HG02938 (cell line): Measurements from ENCODE around the gene RALGPS1.

ENCODE experiments used
- ATAC-seq: cut with Tn5 transposase; IDR thresholded peaks from one replicate; pipeline ENCODE4 v1.9.1; 2021; ENCODE audit warnings: mild to moderate bottlenecking, moderate library complexity; ENCODE audit not compliant: unreplicated experiment

The RALGPS1 gene

DNA sequence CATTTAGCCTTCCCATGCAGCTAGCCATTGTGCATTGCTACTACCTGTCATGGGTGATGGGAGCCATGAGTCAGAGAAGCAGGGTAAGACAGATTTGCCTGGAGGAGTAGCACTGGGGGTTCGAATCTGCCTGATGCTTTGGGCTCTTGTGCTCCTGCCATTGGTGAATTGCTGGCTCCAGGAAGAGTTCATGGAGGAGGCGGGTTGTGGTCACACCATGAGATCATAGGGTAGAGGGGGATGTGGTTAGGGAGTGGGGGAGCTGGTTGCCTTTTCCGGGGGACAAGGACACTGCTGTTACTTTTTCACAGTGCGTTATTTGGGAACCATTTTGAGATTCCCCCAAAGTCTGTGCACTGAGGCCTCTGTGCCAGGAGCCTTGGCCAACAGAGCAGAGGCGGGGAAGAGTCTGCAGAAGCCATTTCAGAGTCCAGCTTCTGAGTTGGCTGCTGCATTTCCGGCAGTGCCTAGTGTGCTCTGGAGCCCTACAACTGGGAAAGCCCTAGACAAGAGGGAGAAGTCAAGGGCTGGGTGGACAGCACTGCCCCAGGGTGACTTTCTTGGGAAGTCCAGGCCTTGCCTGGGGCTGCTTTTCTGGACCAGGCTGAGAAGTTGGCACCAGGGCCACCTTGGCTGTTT lies 201.6 kb downstream of the RALGPS1 start:
- no peak for ATAC-seq

GRCh38 chr9:127116957-127117356 lies 202.4 kb downstream of the RALGPS1 start:
- ATAC-seq, result no peak

DNA sequence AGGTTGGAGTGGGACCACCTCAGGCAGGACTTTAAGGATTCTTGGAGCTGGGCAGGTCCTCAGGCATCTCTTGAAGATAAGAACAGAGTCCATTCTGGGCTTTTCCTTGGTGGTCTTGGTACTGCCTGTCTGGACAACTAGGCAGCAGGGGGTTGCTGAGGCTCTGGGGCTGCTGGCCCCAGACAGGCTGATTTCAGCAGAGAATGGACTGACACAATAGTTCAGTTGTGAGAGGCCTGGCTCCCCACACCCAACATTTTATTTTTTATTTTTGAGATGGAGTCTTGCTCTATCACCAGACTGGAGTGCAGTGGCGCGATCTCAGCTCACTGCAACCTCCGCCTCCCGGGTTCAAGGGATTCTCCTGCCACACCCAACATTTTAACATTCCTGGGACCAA lies 203.2 kb downstream of the RALGPS1 start:
- no peak for ATAC-seq

DNA sequence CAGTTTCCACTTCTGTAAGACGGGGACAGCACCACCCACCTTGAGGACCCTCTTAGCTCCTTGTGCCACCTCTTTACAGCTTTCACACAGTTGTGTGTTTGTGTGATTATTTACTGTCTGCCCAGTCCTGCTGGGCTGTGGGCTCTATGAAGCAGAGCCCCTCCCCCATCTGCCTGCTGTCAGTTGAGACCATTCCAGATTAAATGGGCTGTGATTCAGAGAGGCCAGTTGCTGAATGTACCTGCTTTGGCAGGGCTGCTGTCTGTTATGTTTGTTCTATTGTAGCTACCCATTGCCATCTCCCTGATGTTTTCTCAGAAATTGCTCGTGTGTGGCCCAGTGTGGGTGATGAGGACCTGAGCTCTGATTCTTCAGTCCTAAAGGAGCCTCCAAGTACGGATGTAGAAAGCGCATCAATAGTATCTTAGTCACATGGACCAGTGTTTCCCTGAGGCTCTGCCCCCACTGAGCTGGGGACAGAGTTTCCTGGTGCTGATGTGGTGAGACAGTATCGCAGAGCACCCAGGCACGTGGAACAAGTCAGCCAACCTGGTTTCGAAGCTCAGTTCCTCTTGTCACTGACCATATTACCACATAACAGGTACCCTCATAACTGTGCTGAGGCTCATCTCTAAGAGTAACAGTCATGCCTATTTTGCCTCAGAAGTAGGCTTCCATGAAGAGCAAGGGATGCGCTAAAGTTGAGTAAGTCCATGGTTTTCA lies 204.2 kb downstream of the RALGPS1 start:
- peak; percentile 70 for ATAC-seq

GRCh38 chr9:127119320-127119709 lies 204.7 kb downstream of the RALGPS1 start:
- no peak for ATAC-seq

GRCh38 chr9:127121628-127122175 lies 207.1 kb downstream of the RALGPS1 start:
- ATAC-seq, result no peak

GRCh38 chr9:127122176-127123063 lies 207.8 kb downstream of the RALGPS1 start, which contains the start of gene ANGPTL2:
Gene ANGPTL2, minus strand, starts transcription at chr9:127122635. Its CDS starts 13,904 bp downstream, at chr9:127108731.
- ATAC-seq, result no peak

GRCh38 chr9:127123064-127123890 lies 208.7 kb downstream of the RALGPS1 start:
- no peak for ATAC-seq

GRCh38 chr9:127124111-127124531 lies 209.5 kb downstream of the RALGPS1 start:
- ATAC-seq, result no peak

GRCh38 chr9:127124792-127125191 lies 210.2 kb downstream of the RALGPS1 start:
- no peak for ATAC-seq

- no peak for ATAC-seq
These were observed 212.4 kb downstream of the RALGPS1 start for GRCh38 chr9:127126971-127127370.

GRCh38 chr9:127128341-127129072 lies 213.9 kb downstream of the RALGPS1 start:
- ATAC-seq, result no peak

GRCh38 chr9:127129073-127129717 lies 214.6 kb downstream of the RALGPS1 start:
- no peak for ATAC-seq

GRCh38 chr9:127129718-127130085 lies 215.1 kb downstream of the RALGPS1 start:
- ATAC-seq, result no peak

DNA sequence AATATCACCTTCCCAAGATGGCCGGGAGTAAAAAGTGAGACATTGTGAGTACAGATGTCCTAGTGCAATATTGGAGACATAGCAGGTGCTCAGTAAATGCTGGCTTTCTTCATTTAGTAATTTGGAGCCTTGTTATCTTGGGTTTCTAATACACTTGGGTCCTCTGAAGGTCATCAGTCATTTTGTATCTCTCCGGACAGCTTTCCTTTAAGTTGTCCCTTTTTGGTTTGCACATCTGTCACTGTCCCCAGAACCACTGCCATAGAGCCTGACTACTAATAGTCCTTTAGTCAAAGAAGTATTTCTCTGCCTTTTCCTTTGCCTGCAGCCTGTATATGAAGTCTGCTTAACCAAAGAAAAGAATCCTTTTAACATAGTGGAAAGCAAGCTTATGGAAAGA lies 215.7 kb downstream of the RALGPS1 start:
- ATAC-seq, result no peak

GRCh38 chr9:127130661-127131538 lies 216.3 kb downstream of the RALGPS1 start:
- ATAC-seq, result no peak

DNA sequence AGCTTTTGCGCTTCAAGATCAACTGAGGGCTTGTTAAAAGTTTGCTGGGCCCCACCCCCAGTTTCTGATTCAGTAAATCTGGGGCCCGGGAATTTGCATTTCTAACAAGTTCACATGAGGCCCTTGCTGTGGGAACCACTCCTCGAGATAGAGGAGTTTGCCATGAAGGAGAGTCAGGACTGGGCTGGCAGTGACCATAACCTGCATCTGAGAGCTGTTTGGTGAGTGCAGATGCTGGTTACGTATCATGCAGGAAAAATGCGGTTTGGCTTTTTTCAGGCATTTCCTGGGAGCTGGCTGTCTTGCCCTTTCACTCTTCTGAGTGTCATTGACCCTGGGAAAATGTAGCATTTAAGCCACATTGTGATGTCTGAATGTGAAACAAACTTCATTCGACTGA lies 217.3 kb downstream of the RALGPS1 start:
- ATAC-seq, result no peak

- no peak for ATAC-seq
These were observed 217.8 kb downstream of the RALGPS1 start for GRCh38 chr9:127132375-127132774.
